KMS-11 (cell line): ENCODE data around the gene SREBF2.

Source experiments
- H2AFZ ChIP-seq: fragments of 200-600 bp; sonication (generic); 2 replicates; pipeline ENCODE4 v1.6.1; 2016; ENCODE audit warnings: antibody characterized with exemption, mixed run types, low read depth
- H3K27ac ChIP-seq: fragments of 200-600 bp; sonication (generic); 2 replicates; pipeline ENCODE4 v1.6.1; 2016; ENCODE audit warnings: mild to moderate bottlenecking, mixed run types
- H3K27me3 ChIP-seq: fragments of 200-600 bp; sonication (generic); 2 replicates; pipeline ENCODE4 v1.6.1; 2017; ENCODE audit warnings: mild to moderate bottlenecking, low read depth, mixed run types, moderate library complexity; ENCODE audit not compliant: insufficient read depth
- H3K36me3 ChIP-seq: fragments of 200-600 bp; sonication (generic); 2 replicates; pipeline ENCODE4 v1.6.1; 2017; ENCODE audit warnings: mild to moderate bottlenecking, mixed run types; ENCODE audit not compliant: insufficient read depth
- H3K4me1 ChIP-seq: fragments of 200-600 bp; sonication (generic); 2 replicates; pipeline ENCODE4 v1.6.1; 2016; ENCODE audit warnings: mild to moderate bottlenecking, low read depth, mixed run types; ENCODE audit not compliant: poor library complexity, severe bottlenecking
- H3K4me2 ChIP-seq: fragments of 200-600 bp; sonication (generic); 2 replicates; pipeline ENCODE4 v1.7.0; 2016; ENCODE audit warnings: mild to moderate bottlenecking, mixed run types
- H3K4me3 ChIP-seq: fragments of 200-600 bp; sonication (generic); IDR thresholded peaks from 2 replicates; pipeline ENCODE4 v1.6.1; 2017; ENCODE audit warnings: low read depth, low read length, mixed read lengths; ENCODE audit not compliant: insufficient read depth
- H3K79me2 ChIP-seq: fragments of 200-600 bp; sonication (generic); 2 replicates; pipeline ENCODE4 v1.6.1; 2016; ENCODE audit warnings: low read depth, mixed run types; ENCODE audit not compliant: insufficient read depth
- H3K9ac ChIP-seq: fragments of 200-600 bp; sonication (generic); 2 replicates; pipeline ENCODE4 v1.6.1; 2016; ENCODE audit warnings: mild to moderate bottlenecking, mixed run types
- H4K20me1 ChIP-seq: fragments of 200-600 bp; sonication (generic); 2 replicates; pipeline ENCODE4 v1.6.1; 2016; ENCODE audit warnings: mild to moderate bottlenecking, mixed run types; ENCODE audit not compliant: insufficient read depth
- TF ChIP-seq, protein P1 (sequence below): fragments of 200-600 bp; sonication (generic); conservative IDR thresholded peaks from 2 replicates; pipeline ENCODE4 v1.6.1; 2017; ENCODE audit warnings: low read depth, mild to moderate bottlenecking, antibody characterized with exemption, low read length, moderate library complexity, mixed read lengths

SREBF2 gene

DNA sequence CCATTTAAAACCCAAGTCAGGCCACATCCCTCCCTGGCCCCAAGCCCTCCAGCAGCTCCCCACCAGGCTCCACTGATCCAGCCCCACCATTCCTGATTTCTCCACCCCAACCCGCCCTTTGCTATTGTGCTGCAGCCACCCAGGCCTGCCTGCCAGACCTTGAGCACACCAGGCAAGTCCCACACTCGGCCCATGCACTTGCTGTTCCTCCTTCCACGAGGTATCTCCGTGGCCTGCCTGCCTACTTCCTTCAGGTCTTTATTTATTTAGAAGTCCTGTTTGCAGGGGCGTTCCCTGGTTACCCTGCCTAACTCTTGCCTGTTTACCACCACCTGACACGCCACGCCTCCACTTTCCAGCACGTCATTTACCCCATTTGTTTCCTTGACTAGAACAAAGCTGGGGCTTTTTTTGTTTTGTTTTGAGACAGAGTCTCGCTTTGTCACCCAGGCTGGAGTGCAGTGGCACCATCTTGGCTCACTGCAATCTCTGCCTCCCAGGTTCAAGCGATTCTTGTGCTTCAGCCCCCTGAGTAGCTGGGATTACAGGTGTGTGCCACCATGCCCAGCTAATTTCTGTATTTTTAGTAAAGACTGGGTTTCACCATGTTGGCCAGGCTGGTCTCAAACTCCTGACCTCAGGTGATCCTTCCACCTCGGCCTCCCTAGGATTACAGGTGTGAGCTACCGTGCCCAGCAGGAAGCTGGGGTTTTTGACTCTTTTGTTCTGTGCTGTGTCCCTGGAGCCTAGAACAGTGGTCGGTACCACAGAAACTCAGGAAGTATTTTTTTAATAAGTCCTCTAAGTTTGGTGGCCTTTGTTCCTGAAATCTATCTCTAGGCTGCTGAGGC lies 107.3 kb downstream of the SREBF2 start:
- no peak overlapping the region for H3K9ac ChIP-seq
- TF ChIP-seq, protein P1, sequence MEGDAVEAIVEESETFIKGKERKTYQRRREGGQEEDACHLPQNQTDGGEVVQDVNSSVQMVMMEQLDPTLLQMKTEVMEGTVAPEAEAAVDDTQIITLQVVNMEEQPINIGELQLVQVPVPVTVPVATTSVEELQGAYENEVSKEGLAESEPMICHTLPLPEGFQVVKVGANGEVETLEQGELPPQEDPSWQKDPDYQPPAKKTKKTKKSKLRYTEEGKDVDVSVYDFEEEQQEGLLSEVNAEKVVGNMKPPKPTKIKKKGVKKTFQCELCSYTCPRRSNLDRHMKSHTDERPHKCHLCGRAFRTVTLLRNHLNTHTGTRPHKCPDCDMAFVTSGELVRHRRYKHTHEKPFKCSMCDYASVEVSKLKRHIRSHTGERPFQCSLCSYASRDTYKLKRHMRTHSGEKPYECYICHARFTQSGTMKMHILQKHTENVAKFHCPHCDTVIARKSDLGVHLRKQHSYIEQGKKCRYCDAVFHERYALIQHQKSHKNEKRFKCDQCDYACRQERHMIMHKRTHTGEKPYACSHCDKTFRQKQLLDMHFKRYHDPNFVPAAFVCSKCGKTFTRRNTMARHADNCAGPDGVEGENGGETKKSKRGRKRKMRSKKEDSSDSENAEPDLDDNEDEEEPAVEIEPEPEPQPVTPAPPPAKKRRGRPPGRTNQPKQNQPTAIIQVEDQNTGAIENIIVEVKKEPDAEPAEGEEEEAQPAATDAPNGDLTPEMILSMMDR = no peak
- no peak overlapping the region for H3K4me3 ChIP-seq
- H3K4me1 ChIP-seq = peaks cover 21% of the 10 kb centered on the region
- peaks cover 3% of the 10 kb centered on the region; the same call in 1 of the 2 replicates for H3K36me3 ChIP-seq
- no peaks in the 10 kb centered on the region for H3K27me3 ChIP-seq
- peaks cover 22% of the 10 kb centered on the region; the same call in 1 of the 2 replicates for H3K79me2 ChIP-seq
- H2AFZ ChIP-seq = no peak overlapping the region
- H4K20me1 ChIP-seq = peaks cover 4% of the 10 kb centered on the region; the same call in 1 of the 2 replicates
- H3K4me2 ChIP-seq = no peak overlapping the region
- peak overlapping the region; percentile 27; the same call in 1 of the 2 replicates for H3K27ac ChIP-seq

GRCh38 chr22:41940832-41941765 lies 108.2 kb downstream of the SREBF2 start:
- peaks cover 31% of the 10 kb centered on the region for H3K79me2 ChIP-seq
- H3K27ac ChIP-seq = peak overlapping the region; percentile 27; the same call in 1 of the 2 replicates
- H4K20me1 ChIP-seq = peaks cover 4% of the 10 kb centered on the region; the same call in 1 of the 2 replicates
- no peak overlapping the region for H3K4me3 ChIP-seq
- no peak overlapping the region; the same call in 1 of the 2 replicates for H3K4me2 ChIP-seq
- TF ChIP-seq, protein P1 = peak; percentile 90
- no peaks in the 10 kb centered on the region for H3K27me3 ChIP-seq
- H3K4me1 ChIP-seq = peaks cover 23% of the 10 kb centered on the region
- H3K36me3 ChIP-seq = peaks cover 3% of the 10 kb centered on the region; the same call in 1 of the 2 replicates
- no peak overlapping the region for H3K9ac ChIP-seq
- H2AFZ ChIP-seq = no peak overlapping the region

- no peak overlapping the region for H3K9ac ChIP-seq
- TF ChIP-seq, protein P1 = no peak
- no peak overlapping the region for H2AFZ ChIP-seq
- H3K27me3 ChIP-seq = no peaks in the 10 kb centered on the region
- no peak overlapping the region for H3K4me2 ChIP-seq
- H3K79me2 ChIP-seq = peaks cover 35% of the 10 kb centered on the region
- H4K20me1 ChIP-seq = peaks cover 4% of the 10 kb centered on the region; the same call in 1 of the 2 replicates
- no peak overlapping the region for H3K4me3 ChIP-seq
- no peak overlapping the region for H3K27ac ChIP-seq
- H3K36me3 ChIP-seq = peaks cover 3% of the 10 kb centered on the region; the same call in 1 of the 2 replicates
- peaks cover 30% of the 10 kb centered on the region for H3K4me1 ChIP-seq
Observed at GRCh38 chr22:41943661-41944209, 110.8 kb downstream of the SREBF2 start.

GRCh38 chr22:41946629-41947423 lies 113.9 kb downstream of the SREBF2 start, which contains the start of gene CENPM:
Gene CENPM, minus strand, starts transcription at chr22:41947152. Its CDS starts 76 bp downstream, at chr22:41947076.
- H3K27me3 ChIP-seq = no peaks in the 10 kb centered on the region
- peaks cover 27% of the 10 kb centered on the region for H3K79me2 ChIP-seq
- H2AFZ ChIP-seq = peak within 1 kb of the TSS; percentile 84
- peaks cover 22% of the 10 kb centered on the region for H3K4me1 ChIP-seq
- H3K9ac ChIP-seq = peak within 1 kb of the TSS; percentile 89
- H3K4me2 ChIP-seq = peak within 1 kb of the TSS; percentile 81
- TF ChIP-seq, protein P1 = no peak
- peaks cover 3% of the 10 kb centered on the region; the same call in 1 of the 2 replicates for H3K36me3 ChIP-seq
- no peak within 1 kb of the TSS for H3K4me3 ChIP-seq
- no peaks in the 10 kb centered on the region for H4K20me1 ChIP-seq
- H3K27ac ChIP-seq = peak within 1 kb of the TSS; percentile 75
